ENCODE data around the gene CRB1.

DNA sequence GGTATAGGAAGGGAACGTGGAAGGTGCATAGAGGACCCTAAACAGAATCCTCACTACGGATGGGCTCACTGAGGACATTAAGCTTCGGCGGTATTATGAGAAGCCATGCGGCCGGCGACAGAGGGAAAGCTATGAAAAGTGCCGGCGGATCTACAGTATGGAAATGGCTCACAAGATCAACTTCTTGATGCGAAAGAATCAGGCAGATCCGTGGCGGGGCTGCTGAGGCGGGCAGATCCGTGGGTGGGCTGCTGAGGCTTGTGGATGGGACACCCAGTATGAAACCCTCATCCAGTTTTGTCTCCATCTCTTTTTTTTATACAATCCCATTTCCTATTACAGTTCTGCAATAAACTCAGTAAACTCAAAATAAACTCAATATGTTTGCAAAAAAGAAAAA lies 95.8 kb downstream of the CRB1 start:
- no peak for TF ChIP-seq HDAC3 (IDR thresholded peaks at IDR 0.05; ENCODE audit: borderline replicate concordance, partially characterized antibody)
- no peak for TF ChIP-seq TCF7L2 (IDR thresholded peaks at IDR 0.05; ENCODE audit: low read depth, low read length)
- no peak for TF ChIP-seq EZH2 (IDR thresholded peaks at IDR 0.05; ENCODE audit: borderline replicate concordance, low read depth, low read length)
- no peak for TF ChIP-seq ZNF274 (IDR thresholded peaks at IDR 0.05; ENCODE audit: borderline replicate concordance, low read depth, low read length)
